Measurements from ENCODE around the gene B4GALT6. TPM values are rescaled to one million over a fixed set of nuclear protein-coding genes. Genes with fewer than 3 reads are reported as not detected.

The B4GALT6 gene
- total and polyA plus RNA-seq, 9 donors, result 2.1 to 16.5 (median 6.5) TPM

DNA sequence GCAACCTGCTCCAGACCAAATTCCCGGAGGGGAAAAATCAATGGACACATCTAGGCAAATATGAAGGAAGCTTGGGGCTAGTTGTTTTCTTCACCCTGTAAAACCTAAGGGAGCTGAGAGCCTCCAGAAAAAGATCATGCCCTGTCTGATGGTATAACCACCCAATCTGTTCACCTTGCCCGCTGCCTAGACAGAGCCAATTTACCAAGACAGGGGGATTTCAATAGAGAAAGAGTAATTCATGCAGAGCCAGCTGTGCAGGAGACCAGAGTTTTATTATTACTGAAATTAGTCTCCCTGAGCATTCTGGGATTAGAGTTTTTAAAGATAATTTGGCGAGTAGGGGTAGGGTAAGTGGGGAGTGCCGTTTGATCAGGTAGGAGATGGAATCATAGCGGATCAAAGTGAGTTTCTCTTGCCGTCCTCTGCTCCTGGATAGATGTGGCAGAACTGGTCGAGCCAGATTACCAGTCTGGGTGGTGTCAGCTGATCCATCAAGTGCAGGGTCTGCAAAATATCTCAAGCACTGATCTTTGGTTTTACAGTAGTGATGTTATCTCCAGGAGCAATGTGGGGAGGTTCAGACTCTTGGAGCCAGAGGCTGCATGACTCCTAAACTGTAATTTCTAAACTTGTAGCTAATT is 35.1 kb upstream of the B4GALT6 start:
- WGBS, 3 donors, result 94 to 96% (median 96%) methylated on average over 7 of the region's 7 CpGs
- H3K4me1 ChIP-seq (ENCODE audit: insufficient read depth), result no peaks in the 10 kb centered on the region
- no peak for DNase-seq
- no peak overlapping the region for H3K27ac ChIP-seq
- no peaks in the 10 kb centered on the region for H3K36me3 ChIP-seq
- H3K4me3 ChIP-seq, result no peak overlapping the region
- H3K9me3 ChIP-seq, result no peaks in the 10 kb centered on the region
- intact Hi-C loops (cut with DNase I), result loop anchor here (5.0 kb wide), 2 partner anchors 97 to 162 kb away; no protein-coding TSS in a partner anchor
- TF ChIP-seq EP300 (IDR thresholded peaks at IDR 0.05) (no peak), POLR2A (IDR thresholded peaks at IDR 0.05) (no peak)
- TF ChIP-seq, protein P1, sequence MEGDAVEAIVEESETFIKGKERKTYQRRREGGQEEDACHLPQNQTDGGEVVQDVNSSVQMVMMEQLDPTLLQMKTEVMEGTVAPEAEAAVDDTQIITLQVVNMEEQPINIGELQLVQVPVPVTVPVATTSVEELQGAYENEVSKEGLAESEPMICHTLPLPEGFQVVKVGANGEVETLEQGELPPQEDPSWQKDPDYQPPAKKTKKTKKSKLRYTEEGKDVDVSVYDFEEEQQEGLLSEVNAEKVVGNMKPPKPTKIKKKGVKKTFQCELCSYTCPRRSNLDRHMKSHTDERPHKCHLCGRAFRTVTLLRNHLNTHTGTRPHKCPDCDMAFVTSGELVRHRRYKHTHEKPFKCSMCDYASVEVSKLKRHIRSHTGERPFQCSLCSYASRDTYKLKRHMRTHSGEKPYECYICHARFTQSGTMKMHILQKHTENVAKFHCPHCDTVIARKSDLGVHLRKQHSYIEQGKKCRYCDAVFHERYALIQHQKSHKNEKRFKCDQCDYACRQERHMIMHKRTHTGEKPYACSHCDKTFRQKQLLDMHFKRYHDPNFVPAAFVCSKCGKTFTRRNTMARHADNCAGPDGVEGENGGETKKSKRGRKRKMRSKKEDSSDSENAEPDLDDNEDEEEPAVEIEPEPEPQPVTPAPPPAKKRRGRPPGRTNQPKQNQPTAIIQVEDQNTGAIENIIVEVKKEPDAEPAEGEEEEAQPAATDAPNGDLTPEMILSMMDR (IDR thresholded peaks at IDR 0.05), result no peak
- no peaks in the 10 kb centered on the region for H3K27me3 ChIP-seq

DNA sequence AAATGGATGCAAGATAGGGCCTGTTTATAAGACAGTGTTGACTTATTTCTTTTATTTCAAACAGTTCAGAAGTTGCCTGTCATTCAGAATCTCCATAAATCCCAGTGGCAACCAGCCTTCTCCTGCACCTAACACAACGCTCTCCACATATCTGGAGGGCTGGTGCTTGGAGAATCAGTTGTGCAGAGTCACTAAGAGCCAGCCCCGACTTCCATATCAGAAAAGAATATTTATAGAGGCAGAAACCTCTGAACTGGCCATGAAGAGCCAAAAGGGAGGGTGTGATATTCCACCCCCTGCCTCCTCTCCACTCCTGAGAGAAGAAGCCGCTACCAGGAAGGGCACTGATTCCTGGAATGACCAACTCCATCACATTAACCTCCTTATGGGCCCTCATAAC is 34.0 kb upstream of the B4GALT6 start:
- no peaks in the 10 kb centered on the region for H3K36me3 ChIP-seq
- no peak overlapping the region for H3K27ac ChIP-seq
- H3K27me3 ChIP-seq, result no peaks in the 10 kb centered on the region
- no peak for DNase-seq
- 82 to 84% (median 82%) methylated on average over 3 of the region's 3 CpGs for WGBS, 3 donors
- H3K9me3 ChIP-seq, result no peaks in the 10 kb centered on the region
- TF ChIP-seq, protein P1 (IDR thresholded peaks at IDR 0.05), result no peak
- no peak for TF ChIP-seq POLR2A (IDR thresholded peaks at IDR 0.05)
- intact Hi-C loops (cut with DNase I), result no loop called here
- no peaks in the 10 kb centered on the region for H3K4me1 ChIP-seq (ENCODE audit: insufficient read depth)
- no peak overlapping the region for H3K4me3 ChIP-seq

DNA sequence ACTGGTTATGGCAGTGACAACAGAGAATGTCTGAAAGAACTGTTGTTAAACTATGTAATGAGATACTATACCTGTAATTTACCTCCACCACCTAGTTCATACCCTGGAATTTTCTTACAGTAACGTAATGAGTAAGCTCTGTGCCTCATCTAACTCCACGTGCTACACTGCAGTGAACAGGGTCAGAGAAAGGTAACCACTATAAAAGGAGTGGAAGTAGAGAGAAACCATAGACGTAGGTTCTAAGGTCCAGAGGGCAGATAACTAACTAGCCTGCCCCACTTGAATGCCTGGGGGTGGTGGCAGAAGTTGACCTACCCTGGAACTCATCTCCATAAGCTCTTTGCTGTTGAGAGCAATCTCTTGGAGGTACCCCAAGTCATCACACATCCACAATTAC is 32.0 kb upstream of the B4GALT6 start:
- Histone ChIP-seq H3K9me3 (no peaks in the 10 kb centered on the region), H3K27me3 (no peaks in the 10 kb centered on the region), H3K4me3 (no peak overlapping the region), H3K27ac (no peak overlapping the region), H3K4me1 (ENCODE audit: insufficient read depth) (no peaks in the 10 kb centered on the region), H3K36me3 (no peaks in the 10 kb centered on the region)
- WGBS, 3 donors, result 76 to 87% (median 77%) methylated on average over 3 of the region's 3 CpGs
- intact Hi-C loops (cut with DNase I), result no loop called here
- TF ChIP-seq, protein P1 (IDR thresholded peaks at IDR 0.05), result no peak
- TF ChIP-seq EP300 (IDR thresholded peaks at IDR 0.05) (no peak), POLR2A (IDR thresholded peaks at IDR 0.05) (no peak)
- no peak for DNase-seq

DNA sequence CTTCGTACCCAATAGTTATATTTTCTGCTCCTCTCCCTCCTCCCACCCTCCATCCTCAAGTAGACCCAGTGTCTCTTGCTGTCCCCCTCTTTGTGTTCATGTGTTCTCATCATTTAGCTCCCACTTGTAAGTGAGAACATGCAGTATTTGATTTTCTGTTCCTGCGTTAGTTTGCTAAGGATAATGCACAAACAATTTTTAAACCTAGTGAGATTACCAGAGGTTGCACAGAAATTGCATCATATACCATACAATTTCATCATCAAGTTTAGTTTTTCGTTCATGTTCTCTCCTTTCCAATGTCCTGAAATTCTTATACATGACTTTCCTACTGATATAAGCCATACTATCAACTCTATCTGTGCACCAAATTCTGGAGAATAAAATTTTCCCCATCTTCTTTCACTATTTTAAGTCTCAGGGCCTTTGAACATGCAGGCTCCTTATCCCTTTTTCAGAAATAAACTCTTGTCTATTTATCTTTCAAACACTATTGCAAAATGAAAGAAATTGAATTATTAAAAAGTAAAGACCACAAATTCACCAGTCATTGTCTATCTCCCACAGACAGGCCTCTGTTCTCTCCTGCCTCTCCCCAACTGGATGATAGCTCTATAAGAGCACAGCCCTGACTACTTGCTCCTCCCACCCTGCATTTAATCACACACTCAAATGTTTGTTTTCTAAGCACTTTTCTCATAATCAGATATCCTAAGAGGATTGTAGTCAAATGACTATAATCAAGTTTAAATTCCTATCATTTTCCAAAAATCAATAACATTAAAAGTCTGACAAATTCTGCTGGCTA is 27.2 kb upstream of the B4GALT6 start:
- no peak for DNase-seq
- no peaks in the 10 kb centered on the region for H3K27me3 ChIP-seq
- H3K4me3 ChIP-seq, result no peak overlapping the region
- no peaks in the 10 kb centered on the region for H3K9me3 ChIP-seq
- H3K4me1 ChIP-seq (ENCODE audit: insufficient read depth), result no peaks in the 10 kb centered on the region
- TF ChIP-seq, protein P1 (IDR thresholded peaks at IDR 0.05), result no peak
- no peak for TF ChIP-seq POLR2A (IDR thresholded peaks at IDR 0.05)
- WGBS, 3 donors, result 87 to 89% (median 87%) methylated on average over 3 of the region's 3 CpGs
- H3K27ac ChIP-seq, result no peak overlapping the region
- intact Hi-C loops (cut with DNase I), result no loop called here
- no peaks in the 10 kb centered on the region for H3K36me3 ChIP-seq
